ENCODE data around the gene MRFAP1. TPM values are rescaled to one million over a fixed set of nuclear protein-coding genes. Genes with fewer than 3 reads are reported as not detected.
A peak's percentile ranks its signal among the peaks of the same experiment; 100 is the strongest.

The MRFAP1 gene
- total RNA-seq (100 to 1,000 TPM in 3 of 5 donors, 10 to 100 TPM in 2; 51.9 to 369 (median 105) TPM), polyA plus RNA-seq (100 to 1,000 TPM; 234 to 315 (median 267) TPM)
- long read RNA-seq, donor 1, transcript MRFAP1-204 (1 exons, 1,982 nt), result major isoform, 102 of 198 reads
- long read RNA-seq, donor 1, transcript MRFAP1-202 (2 exons, 1,584 nt), result minor isoform, 24 of 198 reads
- long read RNA-seq, donor 1, transcript MRFAP1-201 (3 exons, 2,049 nt), result minor isoform, 7 of 198 reads
- long read RNA-seq, donor 1, partial matches to known transcripts, result 29 of 198 reads
- long read RNA-seq, donor 1, other reads (novel, unspliced or antisense), result 36 of 198 reads
- long read RNA-seq, donor 2, transcript MRFAP1-201 (3 exons, 2,049 nt), result minor isoform, 14 of 270 reads
- long read RNA-seq, donor 2, transcript MRFAP1-204 (1 exons, 1,982 nt), result major isoform, 102 of 270 reads
- long read RNA-seq, donor 2, transcript MRFAP1-202 (2 exons, 1,584 nt), result minor isoform, 32 of 270 reads
- long read RNA-seq, donor 2, partial matches to known transcripts, result 26 of 270 reads
- long read RNA-seq, donor 2, other reads (novel, unspliced or antisense), result 96 of 270 reads
- long read RNA-seq, donor 3, transcript MRFAP1-204 (1 exons, 1,982 nt), result major isoform, 83 of 170 reads
- long read RNA-seq, donor 3, transcript MRFAP1-202 (2 exons, 1,584 nt), result minor isoform, 33 of 170 reads
- long read RNA-seq, donor 3, partial matches to known transcripts, result 28 of 170 reads
- long read RNA-seq, donor 3, other reads (novel, unspliced or antisense), result 22 of 170 reads
- long read RNA-seq, donor 4, transcript MRFAP1-204 (1 exons, 1,982 nt), result major isoform, 18 of 22 reads
- long read RNA-seq, donor 4, partial matches to known transcripts, result 0 of 22 reads
- long read RNA-seq, donor 4, other reads (novel, unspliced or antisense), result 0 of 22 reads
- long read RNA-seq, donor 5, transcript MRFAP1-201 (3 exons, 2,049 nt), result minor isoform, 16 of 252 reads
- long read RNA-seq, donor 5, transcript MRFAP1-202 (2 exons, 1,584 nt), result minor isoform, 59 of 252 reads
- long read RNA-seq, donor 5, transcript MRFAP1-204 (1 exons, 1,982 nt), result major isoform, 95 of 252 reads
- long read RNA-seq, donor 5, partial matches to known transcripts, result 44 of 252 reads
- long read RNA-seq, donor 5, other reads (novel, unspliced or antisense), result 38 of 252 reads
- long read RNA-seq, donor 6, result 0 reads
- long read RNA-seq, donor 7, transcript MRFAP1-204 (1 exons, 1,982 nt), result major isoform, 126 of 313 reads
- long read RNA-seq, donor 7, transcript MRFAP1-202 (2 exons, 1,584 nt), result minor isoform, 60 of 313 reads
- long read RNA-seq, donor 7, transcript MRFAP1-201 (3 exons, 2,049 nt), result minor isoform, 20 of 313 reads
- long read RNA-seq, donor 7, partial matches to known transcripts, result 62 of 313 reads
- long read RNA-seq, donor 7, other reads (novel, unspliced or antisense), result 45 of 313 reads
- long read RNA-seq, donor 8, transcript MRFAP1-201 (3 exons, 2,049 nt), result minor isoform, 16 of 266 reads
- long read RNA-seq, donor 8, transcript MRFAP1-204 (1 exons, 1,982 nt), result major isoform, 142 of 266 reads
- long read RNA-seq, donor 8, transcript MRFAP1-202 (2 exons, 1,584 nt), result minor isoform, 57 of 266 reads
- long read RNA-seq, donor 8, partial matches to known transcripts, result 51 of 266 reads
- long read RNA-seq, donor 8, other reads (novel, unspliced or antisense), result 0 of 266 reads
- long read RNA-seq, donor 9, transcript MRFAP1-202 (2 exons, 1,584 nt), result minor isoform, 36 of 362 reads
- long read RNA-seq, donor 9, transcript MRFAP1-201 (3 exons, 2,049 nt), result minor isoform, 9 of 362 reads
- long read RNA-seq, donor 9, transcript MRFAP1-204 (1 exons, 1,982 nt), result major isoform, 187 of 362 reads
- long read RNA-seq, donor 9, partial matches to known transcripts, result 66 of 362 reads
- long read RNA-seq, donor 9, other reads (novel, unspliced or antisense), result 64 of 362 reads
- long read RNA-seq, donor 10, transcript MRFAP1-202 (2 exons, 1,584 nt), result minor isoform, 28 of 98 reads
- long read RNA-seq, donor 10, transcript MRFAP1-201 (3 exons, 2,049 nt), result minor isoform, 7 of 98 reads
- long read RNA-seq, donor 10, transcript MRFAP1-204 (1 exons, 1,982 nt), result major isoform, 37 of 98 reads
- long read RNA-seq, donor 10, partial matches to known transcripts, result 7 of 98 reads
- long read RNA-seq, donor 10, other reads (novel, unspliced or antisense), result 19 of 98 reads

DNA sequence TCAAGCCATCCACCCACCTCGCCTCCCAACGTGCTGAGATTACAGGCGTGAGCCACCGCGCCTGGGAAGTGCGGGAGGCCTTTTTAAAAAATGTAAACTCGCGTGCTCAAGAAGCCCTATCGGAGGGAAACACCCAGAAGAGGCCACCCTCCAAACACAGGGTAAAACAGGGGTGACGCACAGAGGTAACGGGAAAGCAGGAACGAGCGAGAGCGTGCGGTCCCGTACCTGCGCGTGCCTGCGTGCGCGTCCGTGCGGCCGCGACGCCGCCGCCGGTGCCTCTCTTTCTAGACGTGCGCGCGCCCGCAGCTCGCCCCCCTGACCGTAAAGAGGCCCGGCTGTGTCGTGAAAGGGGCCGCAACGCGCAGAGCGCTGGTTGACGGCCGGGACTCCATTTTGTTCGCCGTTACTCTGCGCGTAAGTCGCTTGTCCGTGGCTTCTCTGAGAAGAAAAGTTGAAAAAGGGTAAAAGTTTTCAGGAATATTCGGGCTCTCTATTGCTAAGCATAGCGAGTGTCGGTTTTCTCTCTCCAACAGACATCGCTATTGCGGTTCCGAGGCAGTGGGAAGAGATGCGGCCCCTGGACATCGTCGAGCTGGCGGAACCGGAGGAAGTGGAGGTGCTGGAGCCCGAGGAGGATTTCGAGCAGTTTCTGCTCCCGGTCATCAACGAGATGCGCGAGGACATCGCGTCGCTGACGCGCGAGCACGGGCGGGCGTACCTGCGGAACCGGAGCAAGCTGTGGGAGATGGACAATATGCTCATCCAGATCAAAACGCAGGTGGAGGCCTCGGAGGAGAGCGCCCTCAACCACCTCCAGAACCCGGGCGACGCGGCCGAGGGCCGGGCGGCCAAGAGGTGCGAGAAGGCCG, at the start of gene MRFAP1:
Gene MRFAP1 (plus strand): TSS at position 394 of the 872 bp plus-strand sequence. CDS start 178 bp downstream, at position 572.
- no peaks in the 10 kb centered on the region for H3K27me3 ChIP-seq
- TF ChIP-seq EP300 (IDR thresholded peaks at IDR 0.05), result no peak
- TF ChIP-seq POLR2AphosphoS5 (IDR thresholded peaks at IDR 0.05), result peak; percentile 82 to 95 (median 89)
- TF ChIP-seq, protein P1, sequence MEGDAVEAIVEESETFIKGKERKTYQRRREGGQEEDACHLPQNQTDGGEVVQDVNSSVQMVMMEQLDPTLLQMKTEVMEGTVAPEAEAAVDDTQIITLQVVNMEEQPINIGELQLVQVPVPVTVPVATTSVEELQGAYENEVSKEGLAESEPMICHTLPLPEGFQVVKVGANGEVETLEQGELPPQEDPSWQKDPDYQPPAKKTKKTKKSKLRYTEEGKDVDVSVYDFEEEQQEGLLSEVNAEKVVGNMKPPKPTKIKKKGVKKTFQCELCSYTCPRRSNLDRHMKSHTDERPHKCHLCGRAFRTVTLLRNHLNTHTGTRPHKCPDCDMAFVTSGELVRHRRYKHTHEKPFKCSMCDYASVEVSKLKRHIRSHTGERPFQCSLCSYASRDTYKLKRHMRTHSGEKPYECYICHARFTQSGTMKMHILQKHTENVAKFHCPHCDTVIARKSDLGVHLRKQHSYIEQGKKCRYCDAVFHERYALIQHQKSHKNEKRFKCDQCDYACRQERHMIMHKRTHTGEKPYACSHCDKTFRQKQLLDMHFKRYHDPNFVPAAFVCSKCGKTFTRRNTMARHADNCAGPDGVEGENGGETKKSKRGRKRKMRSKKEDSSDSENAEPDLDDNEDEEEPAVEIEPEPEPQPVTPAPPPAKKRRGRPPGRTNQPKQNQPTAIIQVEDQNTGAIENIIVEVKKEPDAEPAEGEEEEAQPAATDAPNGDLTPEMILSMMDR (IDR thresholded peaks at IDR 0.05), result no peak
- peak in 1 of 4 donors; percentile 78 for TF ChIP-seq POLR2A (IDR thresholded peaks at IDR 0.05)
- H3K9me3 ChIP-seq, result no peaks in the 10 kb centered on the region
- peak within 1 kb of the TSS; percentile 78 to 90 (median 84) for H3K4me3 ChIP-seq
- peaks cover 22 to 34% (median 32%) of the 10 kb centered on the region in 4 donors for H3K4me1 ChIP-seq
- intact Hi-C loops (cut with DNase I; ENCODE audit: low total_unique reads), result no loop called here
- peaks cover 7 to 24% (median 20%) of the 10 kb centered on the region in 4 donors for H3K36me3 ChIP-seq
- peak within 1 kb of the TSS; percentile 88 to 98 (median 97) for H3K27ac ChIP-seq
- WGBS, 5 donors, result 0 to 1% (median 0%) methylated on average over 74 to 90 of the region's 90 CpGs
- peak; percentile 96 to 98 for DNase-seq

DNA sequence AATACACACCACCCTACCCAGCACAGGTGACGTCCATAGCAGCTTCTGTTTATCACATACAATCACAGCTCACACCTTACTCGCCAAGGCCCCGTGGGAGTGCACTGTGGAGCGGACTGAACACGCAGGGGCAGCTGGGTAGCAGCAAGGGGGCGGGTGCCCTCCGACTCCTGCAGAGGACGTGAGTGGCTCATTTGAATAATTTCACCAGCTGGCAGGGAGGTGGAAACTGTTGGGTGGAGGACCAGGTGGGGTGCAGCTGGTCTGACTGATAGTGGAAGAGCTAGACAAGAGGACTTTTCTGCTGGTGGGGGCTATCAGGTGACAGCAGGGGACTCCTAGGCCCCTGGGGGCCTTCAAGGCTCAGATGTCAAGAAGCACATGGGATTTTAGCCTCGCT, 49.2 kb upstream of the MRFAP1 start:
- Histone ChIP-seq H3K4me3 (no peak overlapping the region), H3K9me3 (no peaks in the 10 kb centered on the region), H3K27me3 (no peaks in the 10 kb centered on the region), H3K36me3 (peaks cover 27 to 95% (median 94%) of the 10 kb centered on the region in 4 donors), H3K27ac (no peak overlapping the region), H3K4me1 (no peaks in the 10 kb centered on the region)
- DNase-seq, result peak in 1 of 2 donors; percentile 11
- TF ChIP-seq EP300 (IDR thresholded peaks at IDR 0.05) (no peak), POLR2A (IDR thresholded peaks at IDR 0.05) (no peak), POLR2AphosphoS5 (IDR thresholded peaks at IDR 0.05) (no peak)
- TF ChIP-seq, protein P1 (IDR thresholded peaks at IDR 0.05), result no peak
- intact Hi-C loops (cut with DNase I; ENCODE audit: low total_unique reads), result no loop called here
- 84 to 91% (median 85%) methylated on average over 8 to 9 of the region's 9 CpGs for WGBS, 5 donors

DNA sequence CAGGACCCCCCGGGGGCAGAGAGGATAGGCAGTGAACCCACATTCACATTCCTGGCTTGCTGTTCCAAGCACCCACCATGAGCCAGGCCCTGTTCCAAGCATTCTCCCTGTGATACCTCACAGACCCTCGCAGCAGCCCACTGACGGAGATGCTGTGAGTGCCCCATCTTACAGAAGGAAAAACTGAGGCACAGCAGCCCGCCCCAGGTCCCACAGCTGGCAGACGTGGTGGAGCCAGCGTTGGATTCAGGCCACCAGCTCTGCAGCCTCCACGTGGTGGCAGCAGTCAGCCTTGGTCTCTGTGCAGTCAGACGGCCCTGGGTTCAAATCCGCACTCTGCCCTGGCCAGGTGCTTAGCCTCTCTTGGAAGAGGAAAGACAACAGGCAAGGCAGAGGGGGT, 48.7 kb upstream of the MRFAP1 start:
- WGBS, 5 donors, result 74 to 91% (median 82%) methylated on average over 8 to 9 of the region's 9 CpGs
- H3K27me3 ChIP-seq, result no peaks in the 10 kb centered on the region
- no peaks in the 10 kb centered on the region for H3K4me1 ChIP-seq
- H3K27ac ChIP-seq, result no peak overlapping the region
- peaks cover 25 to 97% (median 94%) of the 10 kb centered on the region in 4 donors for H3K36me3 ChIP-seq
- DNase-seq, result no peak
- no peak for TF ChIP-seq EP300 (IDR thresholded peaks at IDR 0.05)
- no peak for TF ChIP-seq POLR2AphosphoS5 (IDR thresholded peaks at IDR 0.05)
- TF ChIP-seq POLR2A (IDR thresholded peaks at IDR 0.05), result no peak
- TF ChIP-seq, protein P1 (IDR thresholded peaks at IDR 0.05), result no peak
- no peak overlapping the region for H3K4me3 ChIP-seq
- no peaks in the 10 kb centered on the region for H3K9me3 ChIP-seq
- intact Hi-C loops (cut with DNase I; ENCODE audit: low total_unique reads), result no loop called here

Measured in stomach (tissue), 19 donors.